Activated CD8-positive, alpha-beta T cell treated with anti-CD3 and anti-CD28 coated beads for 36 hours (primary cell): ENCODE results near the gene AFDN. TPM values are rescaled to one million over a fixed set of nuclear protein-coding genes. Genes with fewer than 3 reads are reported as not detected.

ENCODE experiments used
- ATAC-seq: fragments of 200-7000 bp; cut with Tn5 transposase; one replicate; pipeline ENCODE4 v1.10.0; 2021; ENCODE audit warnings: mild to moderate bottlenecking, moderate library complexity
- CTCF ChIA-PET: fragments of 350-600 bp; sonication (Branson Sonifier 250); formaldehyde crosslinking; loops from one replicate; lab custom pipeline; 2021; ENCODE audit warnings: antibody characterized with exemption; lab: Charles Lee
- POLR2A ChIA-PET: fragments of 350-600 bp; sonication (Branson Sonifier 250); formaldehyde crosslinking; loops from one replicate; lab custom pipeline; 2021; ENCODE audit warnings: antibody characterized with exemption; lab: Charles Lee
- DNase-seq: peaks from one replicate; pipeline ENCODE4 v3.0.0-alpha.2; 2020
- H3K27ac Mint-ChIP-seq: one replicate; pipeline ENCODE4 v1.8.0; 2021; ENCODE audit warnings: mild to moderate bottlenecking, mixed read lengths
- H3K27me3 Mint-ChIP-seq: one replicate; pipeline ENCODE4 v1.8.0; 2021; ENCODE audit warnings: mixed read lengths
- H3K36me3 Mint-ChIP-seq: one replicate; pipeline ENCODE4 v1.8.0; 2021; ENCODE audit warnings: low read depth, mixed read lengths
- H3K4me1 Mint-ChIP-seq: one replicate; pipeline ENCODE4 v1.8.0; 2021; ENCODE audit warnings: low read depth, mixed read lengths
- H3K4me3 Mint-ChIP-seq: one replicate; pipeline ENCODE4 v1.8.0; 2021; ENCODE audit warnings: mild to moderate bottlenecking, moderate library complexity, mixed read lengths
- H3K9me3 Mint-ChIP-seq: one replicate; pipeline ENCODE4 v1.8.0; 2021; ENCODE audit warnings: mixed read lengths
- CTCF ChIP-seq: fragments of 200-600 bp; IDR thresholded peaks from one replicate; pipeline ENCODE4 v1.8.0; 2022; ENCODE audit warnings: antibody characterized with exemption, mild to moderate bottlenecking
- intact Hi-C: fragments of 100-400 bp; cut with micrococcal nuclease; formaldehyde crosslinking; loops from one replicate; pipeline ENCODE4 v1.10.0; 2022
- total RNA-seq, 2 experiments: library from RNA; stranded (reverse); gene quantifications; one replicate each; pipeline ENCODE4 v1.2.3, GENCODE V29; 2021

Gene AFDN
- total RNA-seq, 2 experiments from 2014 or later, result 13.0 to 14.1 TPM

- Mint-ChIP-seq H3K27ac (no peak overlapping the region), H3K4me1 (no peaks in the 10 kb centered on the region), H3K9me3 (no peaks in the 10 kb centered on the region), H3K36me3 (no peaks in the 10 kb centered on the region), H3K27me3 (peaks cover 1% of the 10 kb centered on the region), H3K4me3 (no peak overlapping the region)
- ATAC-seq, result no peak
- ChIA-PET POLR2A (no interaction called here), CTCF (no interaction called here)
- TF ChIP-seq CTCF, result no peak
- intact Hi-C loops, result no loop called here
- DNase-seq, result no peak
Measured at GRCh38 chr6:167988945-167989841, 162.5 kb downstream of the AFDN start.

GRCh38 chr6:167990016-167990945 lies 163.6 kb downstream of the AFDN start:
- no peak for ATAC-seq
- ChIA-PET CTCF (no interaction called here), POLR2A (interaction anchor here (0.7 kb wide), 1 partner anchor 25 kb away, joined by 3 read pairs; no protein-coding TSS in a partner anchor)
- no peak for TF ChIP-seq CTCF
- no peaks in the 10 kb centered on the region for H3K9me3 Mint-ChIP-seq
- H3K4me3 Mint-ChIP-seq, result no peak overlapping the region
- H3K36me3 Mint-ChIP-seq, result no peaks in the 10 kb centered on the region
- H3K27ac Mint-ChIP-seq, result no peak overlapping the region
- peaks cover 1% of the 10 kb centered on the region for H3K27me3 Mint-ChIP-seq
- intact Hi-C loops, result no loop called here
- DNase-seq, result no peak
- no peaks in the 10 kb centered on the region for H3K4me1 Mint-ChIP-seq

GRCh38 chr6:167993169-167993568 lies 166.5 kb downstream of the AFDN start:
- peaks cover 5% of the 10 kb centered on the region for H3K9me3 Mint-ChIP-seq

GRCh38 chr6:167993831-167994230 lies 167.1 kb downstream of the AFDN start:
- Mint-ChIP-seq H3K4me3 (no peak overlapping the region), H3K27ac (no peak overlapping the region), H3K4me1 (peaks cover 2% of the 10 kb centered on the region), H3K27me3 (peaks cover 3% of the 10 kb centered on the region), H3K36me3 (peaks cover 3% of the 10 kb centered on the region), H3K9me3 (peaks cover 5% of the 10 kb centered on the region)
- TF ChIP-seq CTCF, result no peak
- intact Hi-C loops, result no loop called here
- DNase-seq (no peak), ATAC-seq (no peak)
- CTCF ChIA-PET, result no interaction called here
- POLR2A ChIA-PET, result no interaction called here

More at GRCh38 chr6:167993169-167993568, 166.5 kb downstream of the AFDN start:
- H3K36me3 Mint-ChIP-seq, result peaks cover 3% of the 10 kb centered on the region
- peak overlapping the region; percentile 42 for H3K27ac Mint-ChIP-seq
- peaks cover 2% of the 10 kb centered on the region for H3K4me1 Mint-ChIP-seq
- ATAC-seq (no peak), DNase-seq (no peak)
- intact Hi-C loops, result no loop called here
- TF ChIP-seq CTCF, result no peak
- no peak overlapping the region for H3K4me3 Mint-ChIP-seq
- CTCF ChIA-PET, result no interaction called here
- H3K27me3 Mint-ChIP-seq, result peaks cover 2% of the 10 kb centered on the region
- POLR2A ChIA-PET, result no interaction called here
